Panc1 (cell line): ENCODE results near the gene HOXB3. TPM values are rescaled to one million over a fixed set of nuclear protein-coding genes. Genes with fewer than 3 reads are reported as not detected.

ENCODE experiments used
- ATAC-seq: fragments of 200-7000 bp; cut with Tn5 transposase; 2 replicates; pipeline ENCODE4 v1.9.1; 2020; ENCODE audit warnings: mild to moderate bottlenecking, moderate library complexity
- BruUV-seq: library from RNA; stranded (reverse); fragments of 400-500 nt; replicated peaks from 2 replicates; lab custom pipeline; 2021; lab: Mats Ljungman, UMichigan
- CTCF ChIA-PET: fragments of 300-600 bp; sonication (Branson Sonifier 250); formaldehyde crosslinking; loops from one replicate; lab custom pipeline; 2022; ENCODE audit warnings: antibody characterized with exemption; lab: Charles Lee
- POLR2A ChIA-PET: fragments of 300-600 bp; sonication (Branson Sonifier 250); formaldehyde crosslinking; loops from one replicate; lab custom pipeline; 2022; ENCODE audit warnings: antibody characterized with exemption; lab: Charles Lee
- DNase-seq: peaks from one replicate; pipeline ENCODE4 v3.0.0-alpha.2; 2010; ENCODE audit warnings: low read depth, low spot score
- H3K27ac ChIP-seq: 2 replicates; pipeline ENCODE4 v1.5.1; 2011; ENCODE audit warnings: mild to moderate bottlenecking, low read length, inconsistent platforms
- H3K27me3 ChIP-seq: fragments of 200-500 bp; sonication (Bioruptor generic); 2 replicates; pipeline ENCODE4 v1.6.0; 2014; ENCODE audit warnings: low read length, inconsistent platforms; ENCODE audit not compliant: control insufficient read depth, insufficient read depth
- H3K36me3 ChIP-seq: fragments of 200-500 bp; sonication (Bioruptor generic); 2 replicates; pipeline ENCODE4 v1.5.1; 2014; ENCODE audit warnings: inconsistent platforms, mild to moderate bottlenecking, low read length, moderate library complexity; ENCODE audit not compliant: control insufficient read depth, insufficient read depth
- H3K4me1 ChIP-seq: 2 replicates; pipeline ENCODE4 v1.5.1; 2011; ENCODE audit warnings: inconsistent platforms, mild to moderate bottlenecking, low read length, moderate library complexity; ENCODE audit not compliant: control insufficient read depth, insufficient read depth
- H3K4me3 ChIP-seq, 2 experiments: 2 replicates each; pipeline ENCODE4 v1.5.1; 2011 to 2012; ENCODE audit warnings: low read depth in 2 of 2, low read length in 2 of 2, mild to moderate bottlenecking in 2 of 2, inconsistent platforms in 1 of 2, moderate library complexity in 1 of 2
- H3K9me3 ChIP-seq: fragments of 200-500 bp; sonication (Bioruptor generic); 2 replicates; pipeline ENCODE4 v1.5.1; 2014; ENCODE audit warnings: low read depth, mild to moderate bottlenecking, inconsistent platforms, low read length, moderate library complexity; ENCODE audit not compliant: control insufficient read depth, insufficient read depth
- POLR2AphosphoS5 ChIP-seq: IDR thresholded peaks from 2 replicates; pipeline ENCODE4 v1.6.1; 2012; ENCODE audit warnings: mild to moderate bottlenecking, low read depth, low read length, moderate library complexity
- SIN3A ChIP-seq: IDR thresholded peaks from 2 replicates; pipeline ENCODE4 v1.6.1; 2012; ENCODE audit warnings: low read depth, mild to moderate bottlenecking, low read length, moderate library complexity, borderline replicate concordance; ENCODE audit not compliant: insufficient read depth
- TCF7L2 ChIP-seq: IDR thresholded peaks from 2 replicates; pipeline ENCODE4 v1.6.1; 2011; ENCODE audit warnings: mild to moderate bottlenecking, low read depth, low read length, inconsistent platforms
- in situ Hi-C: cut with HindIII; loops from 2 replicates; pipeline ENCODE4 v1.10.0; 2016; ENCODE audit warnings: low sequenced_read_pairs, low pct_unique_long_range_greater_than_20kb
- intact Hi-C: fragments of 100-400 bp; cut with micrococcal nuclease; formaldehyde crosslinking; loops from one replicate; pipeline ENCODE4 v1.10.0; 2022; ENCODE audit not compliant: unreplicated experiment
- total RNA-seq: library from RNA; stranded (reverse); gene quantifications from one replicate; pipeline ENCODE4 v1.2.1, GENCODE V29; 2021; ENCODE audit not compliant: unreplicated experiment
- TF ChIP-seq, protein P1 (sequence below): fragments of 450-650 bp; IDR thresholded peaks from 2 replicates; pipeline ENCODE4 v1.5.1; 2017; ENCODE audit warnings: mild to moderate bottlenecking
- TF ChIP-seq, protein P2 (sequence below), 2 experiments: IDR thresholded peaks; 2 replicates each; pipeline ENCODE4 v1.6.1; 2011 to 2012; ENCODE audit warnings: low read depth in 2 of 2, control low read depth in 1 of 2, low read length in 1 of 2, mild to moderate bottlenecking in 1 of 2, moderate library complexity in 1 of 2; ENCODE audit not compliant: insufficient read depth in 1 of 2

HOXB3 gene
- total RNA-seq, 1 experiment from 2014 or later = 127 TPM

DNA sequence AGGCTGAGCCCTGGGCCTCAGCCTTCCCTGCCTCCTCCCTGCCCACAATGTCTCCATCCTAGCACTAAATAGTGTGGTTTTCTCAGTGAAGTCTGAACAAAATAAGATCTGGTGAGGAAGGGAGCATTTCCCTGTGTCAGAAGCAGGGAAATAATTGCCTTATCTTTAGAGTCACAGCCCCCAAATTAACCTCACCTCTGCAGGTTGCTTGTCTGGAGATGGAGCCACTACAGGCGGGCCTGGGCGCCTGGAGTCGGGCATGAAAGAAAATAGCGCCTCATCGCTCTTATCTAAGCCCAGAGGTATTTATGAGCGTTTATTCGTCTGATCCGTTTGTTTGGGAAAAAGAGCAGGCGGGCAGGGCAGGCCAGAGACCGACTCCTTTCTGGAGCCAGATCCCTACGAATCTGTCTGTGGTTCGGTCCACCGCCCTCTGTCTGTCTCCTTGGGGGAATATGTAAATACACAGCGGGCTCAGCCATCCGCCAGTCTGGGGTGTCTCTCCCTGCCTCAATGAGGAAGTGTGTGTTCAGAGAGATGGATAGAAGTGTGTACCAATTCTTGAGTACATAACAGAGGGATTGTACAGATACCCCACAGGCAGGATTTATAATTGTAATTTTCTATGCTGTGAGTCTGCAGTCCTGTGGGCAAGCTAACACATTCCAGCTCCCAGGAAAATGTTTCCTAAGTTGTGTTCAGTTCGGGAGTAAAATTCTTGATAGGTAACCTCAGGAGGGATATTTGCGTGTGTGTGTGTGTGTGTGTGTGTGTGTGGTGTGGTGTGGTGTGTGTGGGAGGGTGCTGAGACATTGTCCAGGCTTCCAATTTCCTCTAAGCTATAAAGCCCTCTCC is 10.4 kb upstream of the HOXB3 start:
- BruUV-seq = TSS peak; percentile 2
- no peaks in the 10 kb centered on the region; the same call in none of the 2 replicates for H3K36me3 ChIP-seq
- TF ChIP-seq, protein P1, sequence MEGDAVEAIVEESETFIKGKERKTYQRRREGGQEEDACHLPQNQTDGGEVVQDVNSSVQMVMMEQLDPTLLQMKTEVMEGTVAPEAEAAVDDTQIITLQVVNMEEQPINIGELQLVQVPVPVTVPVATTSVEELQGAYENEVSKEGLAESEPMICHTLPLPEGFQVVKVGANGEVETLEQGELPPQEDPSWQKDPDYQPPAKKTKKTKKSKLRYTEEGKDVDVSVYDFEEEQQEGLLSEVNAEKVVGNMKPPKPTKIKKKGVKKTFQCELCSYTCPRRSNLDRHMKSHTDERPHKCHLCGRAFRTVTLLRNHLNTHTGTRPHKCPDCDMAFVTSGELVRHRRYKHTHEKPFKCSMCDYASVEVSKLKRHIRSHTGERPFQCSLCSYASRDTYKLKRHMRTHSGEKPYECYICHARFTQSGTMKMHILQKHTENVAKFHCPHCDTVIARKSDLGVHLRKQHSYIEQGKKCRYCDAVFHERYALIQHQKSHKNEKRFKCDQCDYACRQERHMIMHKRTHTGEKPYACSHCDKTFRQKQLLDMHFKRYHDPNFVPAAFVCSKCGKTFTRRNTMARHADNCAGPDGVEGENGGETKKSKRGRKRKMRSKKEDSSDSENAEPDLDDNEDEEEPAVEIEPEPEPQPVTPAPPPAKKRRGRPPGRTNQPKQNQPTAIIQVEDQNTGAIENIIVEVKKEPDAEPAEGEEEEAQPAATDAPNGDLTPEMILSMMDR = no peak
- TF ChIP-seq TCF7L2 (no peak), SIN3A (peak; percentile 63; the same call in 1 of the 2 replicates), POLR2AphosphoS5 (peak; percentile 8; the same call in 1 of the 2 replicates)
- TF ChIP-seq, protein P2, sequence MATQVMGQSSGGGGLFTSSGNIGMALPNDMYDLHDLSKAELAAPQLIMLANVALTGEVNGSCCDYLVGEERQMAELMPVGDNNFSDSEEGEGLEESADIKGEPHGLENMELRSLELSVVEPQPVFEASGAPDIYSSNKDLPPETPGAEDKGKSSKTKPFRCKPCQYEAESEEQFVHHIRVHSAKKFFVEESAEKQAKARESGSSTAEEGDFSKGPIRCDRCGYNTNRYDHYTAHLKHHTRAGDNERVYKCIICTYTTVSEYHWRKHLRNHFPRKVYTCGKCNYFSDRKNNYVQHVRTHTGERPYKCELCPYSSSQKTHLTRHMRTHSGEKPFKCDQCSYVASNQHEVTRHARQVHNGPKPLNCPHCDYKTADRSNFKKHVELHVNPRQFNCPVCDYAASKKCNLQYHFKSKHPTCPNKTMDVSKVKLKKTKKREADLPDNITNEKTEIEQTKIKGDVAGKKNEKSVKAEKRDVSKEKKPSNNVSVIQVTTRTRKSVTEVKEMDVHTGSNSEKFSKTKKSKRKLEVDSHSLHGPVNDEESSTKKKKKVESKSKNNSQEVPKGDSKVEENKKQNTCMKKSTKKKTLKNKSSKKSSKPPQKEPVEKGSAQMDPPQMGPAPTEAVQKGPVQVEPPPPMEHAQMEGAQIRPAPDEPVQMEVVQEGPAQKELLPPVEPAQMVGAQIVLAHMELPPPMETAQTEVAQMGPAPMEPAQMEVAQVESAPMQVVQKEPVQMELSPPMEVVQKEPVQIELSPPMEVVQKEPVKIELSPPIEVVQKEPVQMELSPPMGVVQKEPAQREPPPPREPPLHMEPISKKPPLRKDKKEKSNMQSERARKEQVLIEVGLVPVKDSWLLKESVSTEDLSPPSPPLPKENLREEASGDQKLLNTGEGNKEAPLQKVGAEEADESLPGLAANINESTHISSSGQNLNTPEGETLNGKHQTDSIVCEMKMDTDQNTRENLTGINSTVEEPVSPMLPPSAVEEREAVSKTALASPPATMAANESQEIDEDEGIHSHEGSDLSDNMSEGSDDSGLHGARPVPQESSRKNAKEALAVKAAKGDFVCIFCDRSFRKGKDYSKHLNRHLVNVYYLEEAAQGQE (IDR thresholded peaks at IDR 0.05; ENCODE audit: insufficient read depth in 1 of 2, low read depth in 2 of 2, low read length in 1 of 2) = no peak
- no peaks in the 10 kb centered on the region for H3K27me3 ChIP-seq
- intact Hi-C loops = no loop called here
- no peak for DNase-seq
- CTCF ChIA-PET = interaction anchor here (0.6 kb wide), 3 partner anchors 49 to 336 kb away, joined by 3 to 6 read pairs (median 3); no protein-coding TSS in a partner anchor
- POLR2A ChIA-PET = interaction anchor here (0.7 to 1.6 kb wide), 4 partner anchors 8 to 1282 kb away, joined by 4 to 8 read pairs (median 5); no protein-coding TSS in a partner anchor
- peaks cover 32% of the 10 kb centered on the region for H3K4me1 ChIP-seq
- H3K9me3 ChIP-seq = no peaks in the 10 kb centered on the region
- ATAC-seq = no peak
- in situ Hi-C loops = no loop called here
- H3K4me3 ChIP-seq = peak overlapping the region; percentile 70 to 99
- H3K27ac ChIP-seq = peak overlapping the region; percentile 99

DNA sequence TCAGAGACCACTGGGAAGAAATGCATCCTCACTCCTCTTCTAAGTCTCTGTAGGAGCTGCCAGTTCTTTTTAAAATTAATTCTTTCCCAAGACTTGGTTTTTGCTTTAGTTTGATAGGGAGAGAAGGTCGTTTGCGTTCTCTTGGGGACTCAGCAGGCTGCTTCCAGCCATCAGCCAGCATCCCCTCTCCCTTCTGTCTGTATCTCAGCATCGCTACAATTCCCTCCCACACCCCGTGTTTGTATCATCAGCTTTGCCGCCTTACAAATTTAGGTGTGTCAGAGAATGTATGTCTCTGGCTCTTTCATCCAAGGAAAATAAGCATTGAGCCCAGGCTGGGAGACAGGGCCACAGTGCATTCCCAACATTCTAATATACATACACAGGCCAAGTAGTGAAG is 9.3 kb upstream of the HOXB3 start:
- DNase-seq (no peak), ATAC-seq (no peak)
- Histone ChIP-seq H3K4me3 (peak overlapping the region; percentile 70 to 99), H3K4me1 (peaks cover 38% of the 10 kb centered on the region), H3K9me3 (no peaks in the 10 kb centered on the region), H3K27ac (peak overlapping the region; percentile 99), H3K27me3 (no peaks in the 10 kb centered on the region), H3K36me3 (no peaks in the 10 kb centered on the region; the same call in none of the 2 replicates)
- ChIA-PET CTCF (interaction anchor here (0.6 to 1.3 kb wide), 2 partner anchors 17 to 145 kb away, joined by 3 read pairs; no protein-coding TSS in a partner anchor), POLR2A (interaction anchor here (0.6 to 2.1 kb wide), 4 partner anchors 10 to 342 kb away, joined by 7 to 13 read pairs (median 10); partner anchors contain the start of gene HOXB8)
- BruUV-seq = no TSS peak
- in situ Hi-C loops = no loop called here
- intact Hi-C loops = no loop called here
- TF ChIP-seq TCF7L2 = no peak
- TF ChIP-seq, protein P2 (IDR thresholded peaks at IDR 0.05; ENCODE audit: insufficient read depth in 1 of 2, low read depth in 2 of 2, low read length in 1 of 2) = no peak
- TF ChIP-seq, protein P1 = no peak
- no peak for TF ChIP-seq SIN3A
- TF ChIP-seq POLR2AphosphoS5 = no peak
